Thyroid gland (tissue), 4 donors: ENCODE data around the gene SMCO4. TPM values are rescaled to one million over a fixed set of nuclear protein-coding genes. Genes with fewer than 3 reads are reported as not detected.

Experiments
- DNase-seq, 2 donors: peaks; one replicate each; pipeline ENCODE4 v3.0.0-alpha.2; 2019
- H3K27ac ChIP-seq, 3 donors: fragments of 200-600 bp; sonication (generic); 1 replicate in 2 of 3; 2 replicates in 1 of 3; pipeline ENCODE4 v1.5.1; 2016 to 2019; ENCODE audit warnings: mild to moderate bottlenecking in 1 of 3, moderate library complexity in 1 of 3
- H3K27me3 ChIP-seq: fragments of 200-600 bp; sonication (generic); one replicate; pipeline ENCODE4 v1.5.1; 2019
- H3K36me3 ChIP-seq, 2 donors: fragments of 200-600 bp; sonication (generic); one replicate each; pipeline ENCODE4 v1.5.1; 2016 to 2019
- H3K4me1 ChIP-seq, 2 donors: fragments of 200-600 bp; sonication (generic); one replicate each; pipeline ENCODE4 v1.5.1; 2017 to 2019
- H3K4me3 ChIP-seq, 3 donors: fragments of 200-600 bp; sonication (generic); replicated peaks in 1 of 3; 1 replicate in 2 of 3; 2 replicates in 1 of 3; pipeline ENCODE4 v1.5.1; 2016; ENCODE audit warnings: mild to moderate bottlenecking in 1 of 3
- H3K9me3 ChIP-seq: fragments of 200-600 bp; sonication (generic); one replicate; pipeline ENCODE4 v1.5.1; 2017
- CTCF ChIP-seq, 6 experiments: fragments of 200-600 bp in 3 of 6; fragments of 450-650 bp in 3 of 6; sonication (generic) in 3 of 6; IDR thresholded peaks; one replicate each; pipeline ENCODE4 v1.5.1; 2016 to 2019; ENCODE audit warnings: antibody characterized with exemption in 6 of 6, mild to moderate bottlenecking in 2 of 6, inconsistent platforms in 1 of 6, moderate library complexity in 1 of 6
- POLR2A ChIP-seq, 2 donors: fragments of 450-650 bp; IDR thresholded peaks; one replicate each; pipeline ENCODE4 v1.6.1; 2017; ENCODE audit warnings: antibody characterized with exemption in 2 of 2, mild to moderate bottlenecking in 2 of 2, moderate library complexity in 1 of 2
- WGBS, 2 donors: methylation state at CpG; one replicate each; pipeline ENCODE4 v1.1.5; 2017; 5-methylcytosine and 5-hydroxymethylcytosine counted together
- intact Hi-C: fragments of 100-400 bp; cut with DNase I; formaldehyde crosslinking; loops from one replicate; pipeline ENCODE4 v1.15.1; 2023
- total RNA-seq, 4 donors: library from RNA; depleted of rRNA; stranded (reverse); fragments of >200 nt; gene quantifications; one replicate each; pipeline ENCODE4 v1.2.3, GENCODE V29; 2016

SMCO4 gene
- total RNA-seq, 4 donors from 2014 or later = 38.6 to 135 (median 102) TPM

- no peaks in the 10 kb centered on the region for H3K27me3 ChIP-seq
- H3K36me3 ChIP-seq = no peaks in the 10 kb centered on the region
- H3K4me1 ChIP-seq = peaks cover 0 to 15% of the 10 kb centered on the region in 2 donors
- no peak overlapping the region for H3K4me3 ChIP-seq
- no peak overlapping the region for H3K27ac ChIP-seq
- no peaks in the 10 kb centered on the region for H3K9me3 ChIP-seq
- no peak for DNase-seq
- WGBS, 2 donors = 94 to 96% methylated on average over 2 of the region's 2 CpGs
- intact Hi-C loops = no loop called here
- TF ChIP-seq POLR2A (IDR thresholded peaks at IDR 0.05) = no peak
- no peak for TF ChIP-seq CTCF (IDR thresholded peaks at IDR 0.05)
These were observed 31.5 kb upstream of the SMCO4 start for GRCh38 chr11:93574638-93575220.

- Histone ChIP-seq H3K27ac (no peak overlapping the region), H3K9me3 (no peaks in the 10 kb centered on the region), H3K27me3 (no peaks in the 10 kb centered on the region), H3K4me1 (peaks cover under 1 to 17% of the 10 kb centered on the region in 2 donors), H3K36me3 (no peaks in the 10 kb centered on the region), H3K4me3 (no peak overlapping the region)
- intact Hi-C loops = no loop called here
- DNase-seq = no peak
- WGBS, 2 donors = 94 to 97% methylated on average over 1 of the region's 1 CpG
- TF ChIP-seq POLR2A (IDR thresholded peaks at IDR 0.05) = no peak
- TF ChIP-seq CTCF (IDR thresholded peaks at IDR 0.05) = no peak
These were observed 30.0 kb upstream of the SMCO4 start for GRCh38 chr11:93573184-93573583.

- H3K27ac ChIP-seq = no peak overlapping the region
- H3K36me3 ChIP-seq = no peaks in the 10 kb centered on the region
- no peak overlapping the region for H3K4me3 ChIP-seq
- DNase-seq = no peak
- H3K9me3 ChIP-seq = no peaks in the 10 kb centered on the region
- 88 to 91% methylated on average over 3 of the region's 3 CpGs for WGBS, 2 donors
- intact Hi-C loops = no loop called here
- H3K27me3 ChIP-seq = no peaks in the 10 kb centered on the region
- no peak for TF ChIP-seq CTCF (IDR thresholded peaks at IDR 0.05)
- TF ChIP-seq POLR2A (IDR thresholded peaks at IDR 0.05) = no peak
- H3K4me1 ChIP-seq = peaks cover 6 to 21% of the 10 kb centered on the region in 2 donors
These were observed 29.4 kb upstream of the SMCO4 start for GRCh38 chr11:93572621-93573020.

- DNase-seq = no peak
- Histone ChIP-seq H3K27ac (no peak overlapping the region), H3K4me3 (no peak overlapping the region), H3K9me3 (no peaks in the 10 kb centered on the region), H3K4me1 (peaks cover 8 to 26% of the 10 kb centered on the region in 2 donors), H3K36me3 (no peaks in the 10 kb centered on the region), H3K27me3 (no peaks in the 10 kb centered on the region)
- WGBS, 2 donors = 83 to 91% methylated on average over 1 of the region's 1 CpG
- no peak for TF ChIP-seq CTCF (IDR thresholded peaks at IDR 0.05)
- no peak for TF ChIP-seq POLR2A (IDR thresholded peaks at IDR 0.05)
- intact Hi-C loops = no loop called here
These were observed 29.0 kb upstream of the SMCO4 start for GRCh38 chr11:93572171-93572570.

- Histone ChIP-seq H3K4me3 (no peak overlapping the region), H3K36me3 (no peaks in the 10 kb centered on the region), H3K4me1 (peaks cover 8 to 28% of the 10 kb centered on the region in 2 donors), H3K27ac (no peak overlapping the region), H3K27me3 (no peaks in the 10 kb centered on the region), H3K9me3 (no peaks in the 10 kb centered on the region)
- TF ChIP-seq CTCF (IDR thresholded peaks at IDR 0.05) (no peak), POLR2A (IDR thresholded peaks at IDR 0.05) (no peak)
- 84 to 89% methylated on average over 7 of the region's 7 CpGs for WGBS, 2 donors
- no peak for DNase-seq
- intact Hi-C loops = no loop called here
These were observed 28.4 kb upstream of the SMCO4 start for GRCh38 chr11:93571612-93572011.
